Measurements from ENCODE around the gene CRYGA. TPM values are rescaled to one million over a fixed set of nuclear protein-coding genes. Genes with fewer than 3 reads are reported as not detected.

The CRYGA gene
- total RNA-seq, 4 donors from 2014 or later: not detected

DNA sequence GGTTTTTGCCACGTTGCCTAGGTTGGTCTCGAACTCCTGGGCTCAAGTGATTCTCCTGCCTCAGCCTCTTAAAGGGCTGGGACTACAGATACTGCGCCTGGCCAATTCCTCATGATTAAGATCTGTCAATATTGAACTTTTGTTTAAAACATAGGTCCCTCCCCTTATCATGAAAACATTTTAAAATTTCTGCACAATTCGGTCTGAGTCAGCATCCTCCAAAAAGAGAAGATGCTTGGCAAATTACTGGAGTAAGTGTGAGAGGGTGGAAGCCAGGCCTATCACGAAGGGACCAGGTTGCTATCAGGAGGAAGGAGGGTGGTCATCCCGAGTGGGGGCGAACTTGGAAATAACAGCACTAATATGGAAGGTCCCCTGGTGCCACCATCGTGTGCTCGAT is 10.8 kb upstream of the CRYGA start:
- Histone ChIP-seq H3K4me3 (no peak overlapping the region), H3K27ac (replicated peaks in 1 of 4) (no peak overlapping the region), H3K9me3 (no peaks in the 10 kb centered on the region), H3K36me3 (no peaks in the 10 kb centered on the region), H3K27me3 (peaks cover 0 to 5% (median 0%) of the 10 kb centered on the region in 4 donors), H3K4me1 (peaks cover 0 to 8% (median 1%) of the 10 kb centered on the region in 4 donors)
- TF ChIP-seq POLR2A (IDR thresholded peaks at IDR 0.05; ENCODE audit: low read depth) (no peak), POLR2AphosphoS5 (IDR thresholded peaks at IDR 0.05) (no peak), EP300 (IDR thresholded peaks at IDR 0.05) (no peak)
- TF ChIP-seq, protein P1, sequence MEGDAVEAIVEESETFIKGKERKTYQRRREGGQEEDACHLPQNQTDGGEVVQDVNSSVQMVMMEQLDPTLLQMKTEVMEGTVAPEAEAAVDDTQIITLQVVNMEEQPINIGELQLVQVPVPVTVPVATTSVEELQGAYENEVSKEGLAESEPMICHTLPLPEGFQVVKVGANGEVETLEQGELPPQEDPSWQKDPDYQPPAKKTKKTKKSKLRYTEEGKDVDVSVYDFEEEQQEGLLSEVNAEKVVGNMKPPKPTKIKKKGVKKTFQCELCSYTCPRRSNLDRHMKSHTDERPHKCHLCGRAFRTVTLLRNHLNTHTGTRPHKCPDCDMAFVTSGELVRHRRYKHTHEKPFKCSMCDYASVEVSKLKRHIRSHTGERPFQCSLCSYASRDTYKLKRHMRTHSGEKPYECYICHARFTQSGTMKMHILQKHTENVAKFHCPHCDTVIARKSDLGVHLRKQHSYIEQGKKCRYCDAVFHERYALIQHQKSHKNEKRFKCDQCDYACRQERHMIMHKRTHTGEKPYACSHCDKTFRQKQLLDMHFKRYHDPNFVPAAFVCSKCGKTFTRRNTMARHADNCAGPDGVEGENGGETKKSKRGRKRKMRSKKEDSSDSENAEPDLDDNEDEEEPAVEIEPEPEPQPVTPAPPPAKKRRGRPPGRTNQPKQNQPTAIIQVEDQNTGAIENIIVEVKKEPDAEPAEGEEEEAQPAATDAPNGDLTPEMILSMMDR (IDR thresholded peaks at IDR 0.05): no peak
- no peak for DNase-seq (ENCODE audit: extremely low spot score)
- WGBS: 86% methylated on average over 9 of the region's 9 CpGs
- intact Hi-C loops (cut with DNase I): no loop called here

DNA sequence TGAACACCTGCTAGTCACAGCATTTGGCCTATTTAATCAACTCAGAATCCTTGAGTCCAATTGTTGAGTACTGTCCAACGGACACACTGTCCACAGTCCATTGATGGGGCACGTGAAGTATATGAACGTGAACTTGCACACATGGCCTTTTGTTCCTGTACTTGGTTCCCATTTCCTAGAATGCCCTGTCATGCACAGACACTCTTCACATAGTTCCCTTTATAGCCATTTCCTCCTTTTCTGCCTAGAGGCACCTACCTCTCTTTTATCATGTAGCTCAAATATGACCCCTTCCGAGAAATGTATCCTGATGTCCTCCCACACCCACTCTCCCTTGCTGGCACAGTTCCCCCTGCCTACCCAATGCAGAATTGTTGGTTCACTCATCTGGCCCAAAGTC is 8.7 kb upstream of the CRYGA start:
- H3K27ac ChIP-seq (replicated peaks in 1 of 4): no peak overlapping the region
- no peak overlapping the region for H3K4me3 ChIP-seq
- no peaks in the 10 kb centered on the region for H3K36me3 ChIP-seq
- 66% methylated on average over 4 of the region's 4 CpGs for WGBS
- intact Hi-C loops (cut with DNase I): no loop called here
- H3K9me3 ChIP-seq: no peaks in the 10 kb centered on the region
- peaks cover 0 to 5% (median 0%) of the 10 kb centered on the region in 4 donors for H3K27me3 ChIP-seq
- H3K4me1 ChIP-seq: peaks cover 0 to 8% (median 1%) of the 10 kb centered on the region in 4 donors
- TF ChIP-seq POLR2AphosphoS5 (IDR thresholded peaks at IDR 0.05) (no peak), POLR2A (IDR thresholded peaks at IDR 0.05; ENCODE audit: low read depth) (no peak), EP300 (IDR thresholded peaks at IDR 0.05) (no peak)
- TF ChIP-seq, protein P1 (IDR thresholded peaks at IDR 0.05): no peak
- no peak for DNase-seq (ENCODE audit: extremely low spot score)

DNA sequence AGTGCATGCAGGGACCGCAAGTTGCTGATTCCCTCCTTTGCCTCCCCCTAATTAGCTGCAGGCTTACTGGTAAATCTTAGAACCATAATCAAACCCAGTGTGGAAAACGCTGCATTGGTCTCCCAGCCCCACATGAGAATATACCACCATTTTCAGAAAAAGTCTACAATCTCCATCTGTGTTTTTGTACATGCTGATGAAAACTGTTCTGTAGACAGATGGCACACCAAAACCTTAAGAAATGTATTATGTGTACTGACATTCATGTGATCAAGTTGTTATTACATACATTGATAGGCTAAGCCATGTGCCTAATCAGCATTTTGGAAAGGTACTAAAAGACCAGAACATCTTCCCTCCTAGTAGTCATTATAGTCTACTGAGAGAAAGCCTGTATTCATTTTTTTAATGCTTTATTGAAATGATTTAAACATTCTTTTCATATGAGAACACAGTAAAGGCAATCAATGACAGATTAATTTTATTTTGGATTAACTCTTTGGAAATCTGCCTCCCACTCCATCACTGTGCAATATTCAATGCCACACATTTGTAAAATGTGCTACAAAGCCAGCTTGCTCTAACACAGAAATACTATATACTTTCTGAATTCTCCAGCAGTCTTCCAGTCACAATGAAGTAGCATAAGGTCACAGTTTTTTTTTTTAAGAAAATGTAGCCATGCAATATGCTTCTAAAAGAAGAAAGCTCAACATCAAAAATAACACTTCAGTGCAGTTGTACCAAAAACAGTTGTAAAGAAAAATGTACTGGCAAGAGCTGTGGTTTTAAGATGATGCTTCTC is 1.8 kb upstream of the CRYGA start:
- Histone ChIP-seq H3K4me1 (no peaks in the 10 kb centered on the region), H3K27ac (replicated peaks in 1 of 4) (no peak overlapping the region), H3K27me3 (peaks cover 0 to 12% (median 0%) of the 10 kb centered on the region in 4 donors), H3K4me3 (no peak overlapping the region), H3K9me3 (no peaks in the 10 kb centered on the region), H3K36me3 (no peaks in the 10 kb centered on the region)
- no peak for DNase-seq (ENCODE audit: extremely low spot score)
- WGBS: 87% methylated on average over 2 of the region's 2 CpGs
- intact Hi-C loops (cut with DNase I): no loop called here
- TF ChIP-seq, protein P1 (IDR thresholded peaks at IDR 0.05): no peak
- TF ChIP-seq EP300 (IDR thresholded peaks at IDR 0.05) (no peak), POLR2A (IDR thresholded peaks at IDR 0.05; ENCODE audit: low read depth) (no peak), POLR2AphosphoS5 (IDR thresholded peaks at IDR 0.05) (no peak)

DNA sequence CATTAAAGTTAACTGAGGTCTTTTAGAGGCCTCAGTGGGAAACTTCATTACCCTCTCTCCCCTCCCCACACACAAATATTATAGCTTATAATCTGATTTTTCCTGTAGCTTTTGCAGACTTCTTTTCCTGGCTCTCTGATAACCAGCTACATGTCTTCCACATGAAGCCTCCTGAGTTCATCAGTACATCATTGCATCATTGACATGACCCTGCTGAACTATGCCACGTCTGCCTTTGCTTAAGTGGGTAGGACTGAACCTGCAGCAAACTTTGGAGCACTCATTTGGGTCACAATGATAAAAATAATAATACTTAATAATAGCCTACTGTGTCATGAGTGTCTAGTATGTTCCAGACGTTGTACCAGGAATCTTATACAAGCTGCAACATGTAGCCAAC is 7.0 kb downstream of the CRYGA start:
- no peaks in the 10 kb centered on the region for H3K36me3 ChIP-seq
- no peak overlapping the region for H3K27ac ChIP-seq (replicated peaks in 1 of 4)
- TF ChIP-seq POLR2AphosphoS5 (IDR thresholded peaks at IDR 0.05): no peak
- TF ChIP-seq POLR2A (IDR thresholded peaks at IDR 0.05; ENCODE audit: low read depth): no peak
- TF ChIP-seq EP300 (IDR thresholded peaks at IDR 0.05): no peak
- TF ChIP-seq, protein P1 (IDR thresholded peaks at IDR 0.05): no peak
- H3K27me3 ChIP-seq: no peaks in the 10 kb centered on the region
- no peak overlapping the region for H3K4me3 ChIP-seq
- WGBS: 69% methylated on average over 2 of the region's 2 CpGs
- DNase-seq (ENCODE audit: extremely low spot score): no peak
- H3K4me1 ChIP-seq: no peaks in the 10 kb centered on the region
- H3K9me3 ChIP-seq: peaks cover 0 to 3% (median under 1%) of the 10 kb centered on the region in 4 donors
- intact Hi-C loops (cut with DNase I): no loop called here
